22Rv1 (cell line): Measurements from ENCODE around the gene UNC13C.

Experiments used
- H3K27ac ChIP-seq: fragments of 450-650 bp; 2 replicates; pipeline ENCODE4 v1.5.1; 2017
- ZFX ChIP-seq: fragments of 450-650 bp; IDR thresholded peaks from 2 replicates; pipeline ENCODE4 v1.6.1; 2017; ENCODE audit warnings: antibody characterized with exemption, borderline replicate concordance
- TF ChIP-seq, protein P1 (sequence below): fragments of 450-650 bp; IDR thresholded peaks from 2 replicates; pipeline ENCODE4 v1.5.1; 2017; ENCODE audit warnings: mild to moderate bottlenecking

UNC13C gene

GRCh38 chr15:54515664-54516582, 537.7 kb downstream of the UNC13C start:
- no peak overlapping the region for H3K27ac ChIP-seq
- TF ChIP-seq, protein P1, sequence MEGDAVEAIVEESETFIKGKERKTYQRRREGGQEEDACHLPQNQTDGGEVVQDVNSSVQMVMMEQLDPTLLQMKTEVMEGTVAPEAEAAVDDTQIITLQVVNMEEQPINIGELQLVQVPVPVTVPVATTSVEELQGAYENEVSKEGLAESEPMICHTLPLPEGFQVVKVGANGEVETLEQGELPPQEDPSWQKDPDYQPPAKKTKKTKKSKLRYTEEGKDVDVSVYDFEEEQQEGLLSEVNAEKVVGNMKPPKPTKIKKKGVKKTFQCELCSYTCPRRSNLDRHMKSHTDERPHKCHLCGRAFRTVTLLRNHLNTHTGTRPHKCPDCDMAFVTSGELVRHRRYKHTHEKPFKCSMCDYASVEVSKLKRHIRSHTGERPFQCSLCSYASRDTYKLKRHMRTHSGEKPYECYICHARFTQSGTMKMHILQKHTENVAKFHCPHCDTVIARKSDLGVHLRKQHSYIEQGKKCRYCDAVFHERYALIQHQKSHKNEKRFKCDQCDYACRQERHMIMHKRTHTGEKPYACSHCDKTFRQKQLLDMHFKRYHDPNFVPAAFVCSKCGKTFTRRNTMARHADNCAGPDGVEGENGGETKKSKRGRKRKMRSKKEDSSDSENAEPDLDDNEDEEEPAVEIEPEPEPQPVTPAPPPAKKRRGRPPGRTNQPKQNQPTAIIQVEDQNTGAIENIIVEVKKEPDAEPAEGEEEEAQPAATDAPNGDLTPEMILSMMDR = no peak
- TF ChIP-seq ZFX = no peak

DNA sequence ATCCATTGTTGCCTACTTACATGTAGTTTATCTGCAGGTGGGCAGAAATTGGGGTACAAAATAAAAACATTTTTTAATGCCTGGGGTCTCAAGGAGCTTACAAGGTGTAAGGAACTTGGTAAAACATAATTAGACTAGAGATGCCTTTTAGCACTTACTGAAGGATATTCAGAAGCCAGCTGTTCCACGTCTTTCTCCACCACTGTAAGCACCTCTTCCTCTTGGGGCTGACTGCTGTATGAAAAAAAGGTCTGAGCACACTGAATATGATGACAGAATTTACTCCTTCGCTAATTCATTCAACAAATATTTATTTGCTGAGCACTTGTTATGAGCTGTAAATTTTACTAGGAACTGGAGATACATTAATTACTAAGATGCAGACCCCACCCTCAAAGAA, 539.1 kb downstream of the UNC13C start:
- no peak for TF ChIP-seq ZFX
- TF ChIP-seq, protein P1 = no peak
- no peak overlapping the region for H3K27ac ChIP-seq

DNA sequence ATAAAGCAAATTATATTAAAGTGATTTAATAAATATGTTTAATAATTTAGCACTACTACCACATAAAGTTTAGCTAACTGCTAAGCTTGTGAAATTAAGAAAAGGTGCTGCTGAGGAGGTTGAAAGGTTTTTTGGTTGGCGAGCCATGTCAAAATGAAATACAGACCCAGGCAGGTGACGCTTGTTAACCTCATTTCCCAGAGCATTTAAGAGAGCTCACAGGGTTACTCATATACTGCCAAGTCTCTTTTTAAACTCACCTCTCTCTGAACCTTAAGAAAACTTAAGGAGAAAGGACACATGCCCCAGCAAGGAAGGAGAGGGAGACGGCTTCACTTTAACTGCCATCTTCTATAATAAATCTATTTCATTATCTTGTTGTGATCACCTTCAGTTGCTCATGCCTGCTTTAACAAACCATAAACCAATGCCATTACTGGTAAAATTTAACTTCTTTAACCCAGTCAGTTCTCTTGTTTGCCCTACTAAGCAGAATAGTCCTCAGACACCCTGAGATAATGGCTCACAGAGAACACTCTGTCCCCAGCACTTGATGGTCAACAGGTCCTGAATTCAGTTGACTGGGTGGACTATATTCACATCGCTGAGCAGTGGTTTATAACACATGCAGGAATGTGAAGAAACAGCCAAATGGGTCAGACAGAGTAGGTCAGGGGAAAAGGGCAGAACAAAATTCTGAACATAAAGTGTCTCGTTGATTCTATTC, 540.1 kb downstream of the UNC13C start:
- TF ChIP-seq, protein P1 = no peak
- TF ChIP-seq ZFX = no peak
- no peak overlapping the region for H3K27ac ChIP-seq

- H3K27ac ChIP-seq = no peak overlapping the region
- TF ChIP-seq, protein P1 = no peak
- TF ChIP-seq ZFX = no peak
These were observed 541.3 kb downstream of the UNC13C start for GRCh38 chr15:54519577-54519976.

- no peak overlapping the region for H3K27ac ChIP-seq
- TF ChIP-seq, protein P1 = no peak
- no peak for TF ChIP-seq ZFX
These were observed 542.4 kb downstream of the UNC13C start for GRCh38 chr15:54520616-54521015.

- no peak for TF ChIP-seq ZFX
- TF ChIP-seq, protein P1 = no peak
- no peak overlapping the region for H3K27ac ChIP-seq
These were observed 543.0 kb downstream of the UNC13C start for GRCh38 chr15:54521206-54521605.

- H3K27ac ChIP-seq = no peak overlapping the region
- TF ChIP-seq ZFX = no peak
- TF ChIP-seq, protein P1 = no peak
These were observed 549.8 kb downstream of the UNC13C start for GRCh38 chr15:54528021-54528420.
